ENCODE measurements around the gene CHAF1A.

The CHAF1A gene

DNA sequence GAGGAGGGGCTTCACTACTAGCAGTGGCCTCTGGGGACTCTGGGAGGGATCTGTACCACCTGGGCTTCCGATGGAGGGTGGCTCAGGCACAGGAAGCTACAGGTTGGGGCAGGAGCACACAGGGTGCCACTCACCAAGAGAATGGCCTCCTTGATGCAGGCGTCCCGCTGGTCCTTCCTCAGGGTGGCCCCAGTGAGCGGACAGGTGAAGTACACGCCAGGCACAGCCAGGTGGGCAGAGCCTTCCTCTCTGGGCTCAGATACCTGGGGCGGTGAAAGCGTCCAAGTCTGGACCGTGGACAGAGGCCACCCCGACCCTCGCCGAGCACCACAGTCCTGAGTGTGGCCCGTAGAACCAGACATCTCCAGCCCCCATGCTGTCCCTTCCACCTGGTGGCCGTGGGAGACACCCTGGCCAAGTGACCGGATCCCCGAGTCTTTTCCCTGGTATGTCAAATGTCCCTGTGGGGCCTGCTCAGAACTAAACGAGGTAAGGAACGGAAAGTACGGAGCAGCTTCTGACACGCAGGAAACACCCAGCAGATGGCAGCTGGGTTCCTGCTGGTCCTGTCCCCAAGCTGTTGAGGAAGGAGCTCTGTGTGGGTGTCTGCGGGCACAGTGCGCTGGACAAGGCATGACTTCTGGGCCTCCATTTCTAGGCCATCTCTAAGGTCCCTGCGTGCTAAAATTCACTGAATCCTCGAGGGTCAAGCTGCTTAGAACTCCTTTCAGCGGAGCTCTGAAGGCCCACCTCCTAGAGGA, 50.0 kb downstream of the CHAF1A start:
- H3K36me3 ChIP-seq, result peaks cover 52 to 73% (median 60%) of the 10 kb centered on the region in 3 donors
- TF ChIP-seq, protein P1, sequence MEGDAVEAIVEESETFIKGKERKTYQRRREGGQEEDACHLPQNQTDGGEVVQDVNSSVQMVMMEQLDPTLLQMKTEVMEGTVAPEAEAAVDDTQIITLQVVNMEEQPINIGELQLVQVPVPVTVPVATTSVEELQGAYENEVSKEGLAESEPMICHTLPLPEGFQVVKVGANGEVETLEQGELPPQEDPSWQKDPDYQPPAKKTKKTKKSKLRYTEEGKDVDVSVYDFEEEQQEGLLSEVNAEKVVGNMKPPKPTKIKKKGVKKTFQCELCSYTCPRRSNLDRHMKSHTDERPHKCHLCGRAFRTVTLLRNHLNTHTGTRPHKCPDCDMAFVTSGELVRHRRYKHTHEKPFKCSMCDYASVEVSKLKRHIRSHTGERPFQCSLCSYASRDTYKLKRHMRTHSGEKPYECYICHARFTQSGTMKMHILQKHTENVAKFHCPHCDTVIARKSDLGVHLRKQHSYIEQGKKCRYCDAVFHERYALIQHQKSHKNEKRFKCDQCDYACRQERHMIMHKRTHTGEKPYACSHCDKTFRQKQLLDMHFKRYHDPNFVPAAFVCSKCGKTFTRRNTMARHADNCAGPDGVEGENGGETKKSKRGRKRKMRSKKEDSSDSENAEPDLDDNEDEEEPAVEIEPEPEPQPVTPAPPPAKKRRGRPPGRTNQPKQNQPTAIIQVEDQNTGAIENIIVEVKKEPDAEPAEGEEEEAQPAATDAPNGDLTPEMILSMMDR (IDR thresholded peaks at IDR 0.05), result no peak
- DNase-seq, result no peak
- H3K4me1 ChIP-seq, result peaks cover 0 to 23% (median 19%) of the 10 kb centered on the region in 4 donors
- H3K27me3 ChIP-seq, result no peaks in the 10 kb centered on the region
- no peak overlapping the region for H3K27ac ChIP-seq
- intact Hi-C loops (cut with DNase I; ENCODE audit: low total_unique reads), result no loop called here
- no peaks in the 10 kb centered on the region for H3K9me3 ChIP-seq
- H3K4me3 ChIP-seq, result no peak overlapping the region

DNA sequence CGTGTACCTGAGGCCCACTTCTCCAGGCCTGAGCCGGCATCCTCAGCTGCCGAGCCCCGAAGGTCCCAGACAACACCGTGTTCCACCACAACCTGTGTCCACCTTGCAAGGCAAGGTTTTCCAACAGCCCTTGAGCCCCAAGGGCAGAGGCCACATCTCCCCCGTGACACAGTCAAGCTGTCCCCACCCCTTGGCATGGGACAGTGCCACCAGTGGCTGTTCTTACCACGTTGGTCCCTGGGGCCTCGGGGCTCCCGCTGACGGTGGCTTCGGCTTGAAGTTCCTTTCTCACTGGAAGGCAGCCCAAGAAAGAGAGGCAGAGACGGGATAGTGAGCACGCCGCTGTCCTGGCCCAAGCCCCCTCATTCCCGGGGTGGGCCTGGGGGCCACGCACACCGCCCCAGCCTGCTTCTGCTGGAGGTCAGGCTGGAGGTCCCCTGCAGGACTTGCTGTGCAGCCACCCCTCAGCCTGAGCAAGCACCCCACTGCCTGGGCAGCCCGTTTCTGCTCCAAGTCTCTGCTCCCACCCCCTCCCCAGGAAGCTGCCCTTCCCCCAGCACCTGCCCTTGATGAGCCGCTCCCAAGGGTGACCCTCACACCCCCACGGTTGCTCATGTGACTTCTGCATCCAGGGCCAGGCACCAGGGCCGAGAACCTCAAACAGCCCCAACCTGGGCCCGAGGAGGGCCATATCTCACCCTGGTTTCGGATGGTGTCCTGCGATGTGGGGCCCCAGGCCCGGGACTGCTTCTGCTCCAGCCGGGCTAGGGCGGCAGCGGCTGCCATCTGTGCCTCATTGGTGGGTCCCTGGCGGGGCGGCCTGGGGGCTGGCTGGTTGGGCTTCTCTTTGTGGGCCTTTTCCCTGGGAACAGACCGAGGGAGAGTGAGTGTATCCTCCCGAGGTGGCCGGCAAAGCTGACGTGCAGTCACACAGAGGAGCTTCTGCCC, 51.1 kb downstream of the CHAF1A start:
- H3K4me3 ChIP-seq, result no peak overlapping the region
- TF ChIP-seq, protein P1 (IDR thresholded peaks at IDR 0.05), result no peak
- H3K4me1 ChIP-seq, result peaks cover 0 to 27% (median 24%) of the 10 kb centered on the region in 4 donors
- DNase-seq, result no peak
- no peaks in the 10 kb centered on the region for H3K27me3 ChIP-seq
- intact Hi-C loops (cut with DNase I; ENCODE audit: low total_unique reads), result no loop called here
- no peaks in the 10 kb centered on the region for H3K9me3 ChIP-seq
- H3K27ac ChIP-seq, result no peak overlapping the region
- H3K36me3 ChIP-seq, result peaks cover 43 to 62% (median 49%) of the 10 kb centered on the region in 3 donors

DNA sequence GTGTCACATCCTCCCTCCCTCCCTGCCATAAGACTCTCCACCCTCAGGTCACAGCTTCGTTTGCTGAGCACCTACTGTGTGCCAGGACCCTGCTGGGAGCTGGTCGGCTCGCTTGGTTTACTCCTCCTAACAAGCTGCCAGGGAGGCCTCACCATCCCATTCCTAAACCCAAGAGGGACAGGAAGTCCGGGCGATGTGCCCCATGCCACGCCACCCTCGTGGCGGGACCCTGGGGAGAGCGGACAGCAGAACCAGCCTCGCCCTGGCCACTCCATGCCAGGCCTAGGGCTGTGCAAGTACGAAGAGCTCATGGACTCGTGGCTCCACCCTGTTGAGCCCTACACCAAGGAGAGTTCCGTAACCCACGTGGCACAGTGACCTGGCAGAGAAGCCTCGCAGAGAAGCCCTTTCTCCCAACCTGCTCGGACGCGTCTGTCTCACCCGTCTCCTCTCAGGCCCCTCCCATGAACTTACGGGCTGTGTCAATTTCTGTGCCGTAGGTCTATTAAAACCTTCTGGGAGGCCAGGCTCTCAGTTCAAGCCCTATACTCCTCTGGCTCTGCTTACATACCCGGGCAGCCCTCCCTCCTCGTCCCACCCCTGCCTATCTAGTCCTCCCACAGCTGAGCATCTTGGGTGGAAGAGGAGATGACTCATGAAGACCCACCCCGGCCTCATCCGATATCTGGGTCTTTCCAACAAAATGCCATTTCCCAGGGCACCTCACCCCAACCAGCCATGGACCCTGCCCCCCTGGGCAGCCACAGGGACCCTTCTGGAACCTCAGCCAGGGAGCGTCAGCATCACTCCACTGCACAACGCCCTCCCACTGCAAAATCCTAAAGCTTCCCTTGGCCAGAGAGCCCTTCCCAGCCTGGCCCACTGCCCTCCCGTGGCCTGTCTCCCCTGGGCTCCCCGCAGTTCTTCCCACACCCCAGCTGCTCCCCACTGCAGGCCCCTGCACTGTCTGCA, 52.6 kb downstream of the CHAF1A start:
- peak in 1 of 2 donors; percentile 48 for DNase-seq
- Histone ChIP-seq H3K4me1 (peaks cover 0 to 27% (median 24%) of the 10 kb centered on the region in 4 donors), H3K36me3 (peaks cover 35 to 47% (median 35%) of the 10 kb centered on the region in 3 donors), H3K9me3 (no peaks in the 10 kb centered on the region), H3K27ac (peak overlapping the region in 1 of 2 donors; percentile 89), H3K27me3 (no peaks in the 10 kb centered on the region), H3K4me3 (no peak overlapping the region)
- intact Hi-C loops (cut with DNase I; ENCODE audit: low total_unique reads), result no loop called here
- TF ChIP-seq, protein P1 (IDR thresholded peaks at IDR 0.05), result no peak

DNA sequence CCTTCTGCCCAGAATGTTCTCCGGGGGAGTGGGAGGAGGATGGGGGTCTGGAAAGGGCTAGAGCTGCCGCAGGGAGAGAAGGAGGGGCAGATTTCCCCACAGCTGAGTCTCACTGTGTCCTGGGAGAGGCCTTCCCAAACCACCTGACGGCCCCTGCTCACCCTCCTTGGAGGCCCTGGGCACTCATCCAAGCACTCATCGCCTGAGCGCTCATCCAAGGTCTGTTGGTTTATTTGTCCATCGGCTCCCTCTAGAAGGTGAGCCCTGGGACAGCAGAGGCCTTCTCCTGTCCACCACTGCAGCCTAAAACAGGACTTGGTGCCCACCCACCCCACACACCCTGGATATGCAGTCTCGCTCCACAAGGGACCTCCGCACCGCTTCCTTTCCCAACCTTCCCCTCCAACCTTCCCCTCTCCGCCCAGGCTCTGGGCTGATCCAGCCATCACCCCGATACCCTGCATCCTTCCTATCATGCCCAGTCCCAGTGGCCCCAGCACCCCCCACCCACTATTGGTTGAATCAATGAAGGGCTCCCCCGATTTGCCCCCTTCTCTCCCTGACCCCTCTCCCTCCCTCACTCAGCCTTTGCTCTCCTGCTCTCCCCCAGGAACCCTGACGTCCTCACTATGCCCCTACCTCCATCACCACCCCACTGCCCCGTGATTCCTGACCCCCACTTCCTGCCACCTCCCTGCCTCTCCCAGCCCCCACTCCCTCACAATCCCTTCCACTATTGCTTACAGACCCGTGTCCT, 53.5 kb downstream of the CHAF1A start:
- intact Hi-C loops (cut with DNase I; ENCODE audit: low total_unique reads), result loop anchor here (1.0 kb wide), 1 partner anchor 14 kb away; no protein-coding TSS in a partner anchor
- DNase-seq, result no peak
- Histone ChIP-seq H3K27ac (peak overlapping the region; percentile 85 to 89), H3K4me3 (peak overlapping the region; percentile 79 to 94), H3K36me3 (peaks cover 33 to 38% (median 34%) of the 10 kb centered on the region in 3 donors), H3K9me3 (no peaks in the 10 kb centered on the region), H3K4me1 (peaks cover 0 to 27% (median 24%) of the 10 kb centered on the region in 4 donors), H3K27me3 (no peaks in the 10 kb centered on the region)
- TF ChIP-seq, protein P1 (IDR thresholded peaks at IDR 0.05), result no peak
